NB4 (cell line): Measurements from ENCODE around the gene PTMA.
A peak's percentile ranks its signal among the peaks of the same experiment; 100 is the strongest.

Experiments used
- DNase-seq: peaks from one replicate; pipeline ENCODE4 v3.0.0; 2010; ENCODE audit warnings: low read depth
- H3K4me3 ChIP-seq: one replicate; pipeline ENCODE4 v1.5.1; 2011; ENCODE audit warnings: mild to moderate bottlenecking, low read depth, low read length, moderate library complexity
- MYC ChIP-seq: IDR thresholded peaks from 2 replicates; pipeline ENCODE4 v1.6.1; 2011; ENCODE audit warnings: low read depth, low read length
- POLR2A ChIP-seq: IDR thresholded peaks from 2 replicates; pipeline ENCODE4 v1.6.1; 2011; ENCODE audit warnings: mild to moderate bottlenecking; ENCODE audit not compliant: insufficient read length; ENCODE audit errors: extremely low read depth
- TF ChIP-seq, protein P1 (sequence below): IDR thresholded peaks from 2 replicates; pipeline ENCODE4 v1.6.1; 2011; ENCODE audit warnings: low read depth, low read length
- TF ChIP-seq, protein P2 (sequence below): IDR thresholded peaks from one replicate; pipeline ENCODE4 v1.5.1; 2012; ENCODE audit warnings: low read depth, low read length

The PTMA gene

DNA sequence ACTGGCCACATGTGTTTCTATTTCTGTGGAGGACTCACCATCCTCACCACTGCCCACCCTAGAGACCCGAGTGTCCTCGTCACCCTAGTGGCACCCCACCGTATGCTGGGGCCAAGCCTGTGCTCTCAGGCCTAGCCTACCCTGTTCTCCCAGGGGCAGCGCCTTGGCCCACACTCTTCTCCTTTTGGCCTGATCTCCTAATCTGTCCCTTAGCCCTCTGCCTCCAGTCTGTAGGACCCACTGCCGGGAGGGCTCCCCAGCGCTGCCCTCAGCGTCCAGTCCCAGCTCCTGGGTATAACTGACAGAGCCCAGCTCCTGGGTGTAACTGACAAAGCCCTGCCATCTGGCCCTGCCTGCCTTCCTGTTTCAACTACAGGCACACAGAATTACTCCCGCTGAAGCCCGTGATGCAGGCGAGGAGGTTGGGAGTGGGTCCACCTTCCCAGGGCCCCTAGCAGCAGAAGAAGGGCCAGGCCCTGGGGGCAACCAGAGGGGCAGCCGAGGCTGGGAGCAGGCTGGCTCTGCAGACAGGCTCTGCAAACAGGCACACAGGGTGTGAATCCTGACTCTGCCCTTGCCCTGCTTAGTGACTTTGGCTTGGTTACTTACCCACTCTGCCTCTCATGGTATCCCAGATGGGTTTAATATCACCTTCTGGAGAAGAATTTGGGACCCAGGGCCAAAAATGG, 25.6 kb upstream of the PTMA start:
- no peak for DNase-seq
- TF ChIP-seq, protein P1, sequence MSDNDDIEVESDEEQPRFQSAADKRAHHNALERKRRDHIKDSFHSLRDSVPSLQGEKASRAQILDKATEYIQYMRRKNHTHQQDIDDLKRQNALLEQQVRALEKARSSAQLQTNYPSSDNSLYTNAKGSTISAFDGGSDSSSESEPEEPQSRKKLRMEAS, result no peak
- TF ChIP-seq, protein P2, sequence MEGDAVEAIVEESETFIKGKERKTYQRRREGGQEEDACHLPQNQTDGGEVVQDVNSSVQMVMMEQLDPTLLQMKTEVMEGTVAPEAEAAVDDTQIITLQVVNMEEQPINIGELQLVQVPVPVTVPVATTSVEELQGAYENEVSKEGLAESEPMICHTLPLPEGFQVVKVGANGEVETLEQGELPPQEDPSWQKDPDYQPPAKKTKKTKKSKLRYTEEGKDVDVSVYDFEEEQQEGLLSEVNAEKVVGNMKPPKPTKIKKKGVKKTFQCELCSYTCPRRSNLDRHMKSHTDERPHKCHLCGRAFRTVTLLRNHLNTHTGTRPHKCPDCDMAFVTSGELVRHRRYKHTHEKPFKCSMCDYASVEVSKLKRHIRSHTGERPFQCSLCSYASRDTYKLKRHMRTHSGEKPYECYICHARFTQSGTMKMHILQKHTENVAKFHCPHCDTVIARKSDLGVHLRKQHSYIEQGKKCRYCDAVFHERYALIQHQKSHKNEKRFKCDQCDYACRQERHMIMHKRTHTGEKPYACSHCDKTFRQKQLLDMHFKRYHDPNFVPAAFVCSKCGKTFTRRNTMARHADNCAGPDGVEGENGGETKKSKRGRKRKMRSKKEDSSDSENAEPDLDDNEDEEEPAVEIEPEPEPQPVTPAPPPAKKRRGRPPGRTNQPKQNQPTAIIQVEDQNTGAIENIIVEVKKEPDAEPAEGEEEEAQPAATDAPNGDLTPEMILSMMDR, result no peak
- no peak for TF ChIP-seq POLR2A
- TF ChIP-seq MYC, result no peak
- H3K4me3 ChIP-seq, result no peak overlapping the region

DNA sequence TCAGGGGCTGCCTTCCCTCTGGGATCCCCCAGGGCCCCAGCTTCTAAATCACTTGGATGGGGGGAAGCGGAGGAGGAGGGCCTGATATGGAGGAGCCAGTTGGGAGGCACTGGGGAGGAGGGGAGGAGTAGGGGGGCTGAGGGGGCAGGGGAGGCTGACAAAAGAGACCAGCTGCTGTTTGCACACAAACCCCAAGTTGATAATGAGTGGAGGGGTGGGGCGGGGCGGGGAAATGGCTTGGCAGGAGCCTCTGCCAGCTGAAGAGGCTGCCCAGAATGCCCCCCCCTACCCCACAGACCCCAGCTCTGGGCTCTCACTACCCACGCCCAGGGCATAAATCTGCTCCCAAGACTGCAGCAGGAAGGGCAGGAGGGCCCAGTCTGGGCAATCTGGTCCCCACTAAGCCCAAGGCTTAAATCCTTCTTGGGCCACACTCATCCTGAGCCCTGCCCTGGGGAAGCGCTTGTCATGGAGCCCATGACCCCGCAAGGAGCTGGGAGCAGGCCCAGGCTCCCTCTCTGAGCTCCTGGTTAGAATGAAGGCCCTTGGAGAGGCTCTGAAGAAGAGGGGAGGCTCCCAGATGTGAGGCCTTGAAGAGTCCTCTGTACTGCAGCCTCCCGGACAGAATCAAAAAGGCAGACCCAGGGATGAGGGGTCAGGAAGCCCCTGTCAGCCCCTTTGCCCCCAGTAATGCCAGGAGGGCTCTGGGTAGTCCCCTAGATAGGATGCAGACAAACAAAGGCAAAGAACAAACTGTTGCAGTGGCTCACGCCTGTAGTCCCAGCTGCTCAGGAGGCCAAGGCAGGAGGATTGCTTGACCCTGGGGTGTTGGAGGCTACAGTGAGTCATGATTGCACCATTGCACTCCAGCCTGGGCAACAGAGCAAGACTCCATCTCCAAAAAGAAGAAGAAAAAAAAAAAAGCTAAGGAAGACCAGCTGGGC, 24.8 kb upstream of the PTMA start:
- H3K4me3 ChIP-seq, result no peak overlapping the region
- TF ChIP-seq, protein P1, result no peak
- TF ChIP-seq, protein P2, result no peak
- TF ChIP-seq MYC (no peak), POLR2A (no peak)
- no peak for DNase-seq

DNA sequence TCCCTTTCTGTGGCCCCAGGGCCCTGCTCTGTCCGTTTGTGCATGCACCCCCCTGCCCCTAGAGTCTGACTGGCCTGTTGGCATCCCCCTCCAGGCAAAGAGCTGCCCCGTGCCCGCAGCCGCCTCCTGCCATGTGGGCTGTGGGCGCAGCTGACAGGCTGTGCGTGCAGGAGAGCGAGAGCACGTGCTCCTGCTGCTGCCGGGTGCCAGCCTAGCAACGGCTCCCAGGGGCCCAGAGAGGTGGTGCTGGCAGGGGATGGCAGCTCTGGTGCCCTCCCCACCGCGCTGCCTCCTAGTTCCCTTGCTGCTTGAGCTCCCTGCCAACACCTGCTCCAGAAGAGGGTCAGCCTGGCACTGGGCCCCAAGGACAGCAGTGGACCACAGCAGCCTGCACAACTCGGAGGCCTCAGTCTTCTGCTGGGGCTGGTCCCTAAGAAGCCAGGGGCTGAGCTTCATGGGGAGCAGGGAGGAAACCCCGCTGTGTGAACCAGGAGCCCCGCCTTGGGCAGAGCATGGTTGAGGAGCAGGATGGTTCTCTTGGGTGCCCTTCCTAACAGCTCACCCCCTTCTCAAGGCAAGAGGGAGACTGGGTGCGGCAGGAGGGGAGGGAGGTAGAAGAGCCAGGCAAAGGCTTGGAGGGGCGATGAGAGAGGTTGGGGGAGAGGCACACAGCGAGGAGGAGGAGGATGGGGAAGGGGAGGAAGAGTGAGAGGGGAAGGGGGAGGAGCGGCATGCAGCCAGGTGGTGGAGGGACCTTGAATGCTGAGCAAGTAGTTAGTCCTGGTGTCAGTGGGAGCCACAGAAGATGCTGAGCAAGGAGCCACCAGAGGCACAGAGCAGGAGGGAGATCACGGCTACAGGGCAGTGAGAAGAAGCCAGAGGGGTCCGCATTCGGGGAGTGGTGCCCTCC, 23.8 kb upstream of the PTMA start:
- TF ChIP-seq MYC (no peak), POLR2A (no peak)
- TF ChIP-seq, protein P2, result no peak
- TF ChIP-seq, protein P1, result no peak
- H3K4me3 ChIP-seq, result no peak overlapping the region
- DNase-seq, result no peak

- TF ChIP-seq, protein P1, result no peak
- TF ChIP-seq POLR2A, result no peak
- TF ChIP-seq, protein P2, result peak; percentile 45
- no peak overlapping the region for H3K4me3 ChIP-seq
- peak; percentile 54 for DNase-seq
Observed at GRCh38 chr2:231685349-231686191, 22.8 kb upstream of the PTMA start.
